Smooth muscle cell (in vitro differentiated cells): ENCODE measurements around the gene TMSB4X. TPM values are rescaled to one million over a fixed set of nuclear protein-coding genes. Genes with fewer than 3 reads are reported as not detected.

Experiments used
- DNase-seq: peaks from one replicate; lab custom pipeline; 2025; ENCODE audit not compliant: unreplicated experiment; lab: John Stamatoyannopoulos, UW
- H2AFZ ChIP-seq: fragments of 200-600 bp; sonication (generic); 2 replicates; pipeline ENCODE4 v1.6.0; 2016; ENCODE audit warnings: antibody characterized with exemption, low read depth, mild to moderate bottlenecking
- H3F3A ChIP-seq: fragments of 200-600 bp; sonication (generic); 2 replicates; pipeline ENCODE4 v1.6.0; 2017; ENCODE audit warnings: antibody characterized with exemption, low read depth
- H3K27ac ChIP-seq: fragments of 200-600 bp; sonication (generic); 2 replicates; pipeline ENCODE4 v1.5.1; 2016; ENCODE audit warnings: low read depth, mild to moderate bottlenecking
- H3K27me3 ChIP-seq: fragments of 200-600 bp; sonication (generic); 2 replicates; pipeline ENCODE4 v1.6.1; 2016; ENCODE audit warnings: low read depth, mild to moderate bottlenecking
- H3K36me3 ChIP-seq: fragments of 200-600 bp; sonication (generic); 2 replicates; pipeline ENCODE4 v1.5.1; 2016; ENCODE audit warnings: low read depth
- H3K4me1 ChIP-seq: fragments of 200-600 bp; sonication (generic); 2 replicates; pipeline ENCODE4 v1.5.1; 2016; ENCODE audit warnings: low read depth
- H3K4me2 ChIP-seq: fragments of 200-600 bp; sonication (generic); 2 replicates; pipeline ENCODE4 v1.6.0; 2016; ENCODE audit warnings: mild to moderate bottlenecking
- H3K4me3 ChIP-seq: fragments of 200-600 bp; sonication (generic); 2 replicates; pipeline ENCODE4 v1.5.1; 2016; ENCODE audit warnings: mild to moderate bottlenecking
- H3K79me2 ChIP-seq: fragments of 200-600 bp; sonication (generic); 2 replicates; pipeline ENCODE4 v1.6.0; 2016; ENCODE audit warnings: low read depth, mild to moderate bottlenecking
- H3K9ac ChIP-seq: fragments of 200-600 bp; sonication (generic); 2 replicates; pipeline ENCODE4 v1.6.0; 2016; ENCODE audit warnings: low read depth
- H3K9me3 ChIP-seq: fragments of 200-600 bp; sonication (generic); replicated peaks from 2 replicates; pipeline ENCODE4 v1.5.1; 2016; ENCODE audit warnings: low read depth
- H4K20me1 ChIP-seq: fragments of 200-600 bp; sonication (generic); 2 replicates; pipeline ENCODE4 v1.6.0; 2016; ENCODE audit warnings: low read depth
- CTCF ChIP-seq: fragments of 200-600 bp; sonication (generic); IDR thresholded peaks from 2 replicates; pipeline ENCODE4 v1.5.1; 2017; ENCODE audit warnings: borderline replicate concordance, mild to moderate bottlenecking, antibody characterized with exemption; ENCODE audit not compliant: insufficient read depth, poor library complexity, severe bottlenecking
- WGBS: methylation state at CpG from one replicate; pipeline ENCODE4 v1.1.7; 2016; ENCODE audit warnings: low lambda C conversion rate; 5-methylcytosine and 5-hydroxymethylcytosine counted together
- polyA plus RNA-seq: library from polyadenylated mRNA; unstranded; fragments of >200 nt; fragmentation: Nextera tagmentation; extraction: Ambion mirVana; gene quantifications from 2 replicates; pipeline ENCODE4 v1.2.1, GENCODE V29; 2016
- total RNA-seq: library from RNA; depleted of rRNA; stranded (reverse); fragments of >200 nt; gene quantifications from 2 replicates; pipeline ENCODE4 v1.2.3, GENCODE V29; 2014

The TMSB4X gene
- total and polyA plus RNA-seq, 2 experiments from 2014 or later = 9,721 to 12,637 TPM

- Histone ChIP-seq H3K4me3 (no peak overlapping the region), H3K9me3 (no peaks in the 10 kb centered on the region), H3K4me1 (peaks cover 7% of the 10 kb centered on the region)
Measured at GRCh38 chrX:12966151-12966550, 8.8 kb upstream of the TMSB4X start.

DNA sequence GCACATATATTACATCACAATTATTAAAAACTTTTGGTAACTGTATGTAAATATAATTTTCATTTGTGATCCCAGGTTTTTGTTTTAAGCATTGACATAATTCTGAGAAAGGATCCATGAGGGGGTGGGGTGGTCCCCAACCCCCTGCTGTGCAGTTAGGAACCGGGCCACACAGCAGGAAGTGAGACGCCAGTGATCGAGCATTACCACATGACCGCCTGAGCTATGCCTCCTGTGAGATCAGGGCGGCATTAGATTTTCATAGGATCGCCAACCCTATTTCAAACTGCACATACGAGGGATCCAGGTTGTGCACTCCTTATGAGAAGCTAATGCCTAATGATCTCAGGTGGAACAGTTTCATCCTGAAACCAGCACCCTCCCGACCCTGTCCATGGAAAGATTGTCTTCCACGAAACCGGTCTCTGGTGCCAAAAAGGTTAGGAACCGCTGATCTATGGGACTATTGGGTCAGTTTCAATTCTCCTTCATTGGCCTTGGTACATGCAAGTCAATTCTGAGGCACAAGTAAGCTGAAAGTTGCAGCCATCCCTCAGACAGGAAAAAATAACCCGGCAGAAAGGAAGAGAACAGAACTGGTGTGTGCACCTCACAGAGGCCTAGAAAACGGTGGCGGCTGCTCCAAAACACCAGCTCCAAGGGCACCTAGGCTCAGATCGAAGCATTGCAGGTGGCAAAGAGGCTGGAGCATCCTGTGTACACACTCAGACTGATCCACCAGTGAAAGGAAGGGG is 7.0 kb upstream of the TMSB4X start:
- 90% methylated on average over 15 of the region's 15 CpGs for WGBS
- H3F3A ChIP-seq = no peaks in the 10 kb centered on the region

More at GRCh38 chrX:12966151-12966550, 8.8 kb upstream of the TMSB4X start:
- TF ChIP-seq CTCF = no peak
- Histone ChIP-seq H3K79me2 (no peaks in the 10 kb centered on the region), H3K27ac (no peak overlapping the region), H3K4me2 (no peak overlapping the region), H3K9ac (no peak overlapping the region), H3K27me3 (no peaks in the 10 kb centered on the region), H3K36me3 (no peaks in the 10 kb centered on the region), H2AFZ (no peak overlapping the region), H4K20me1 (no peaks in the 10 kb centered on the region), H3F3A (no peaks in the 10 kb centered on the region)
- no peak for DNase-seq
- WGBS = 100% methylated on average over 1 of the region's 1 CpG

DNA sequence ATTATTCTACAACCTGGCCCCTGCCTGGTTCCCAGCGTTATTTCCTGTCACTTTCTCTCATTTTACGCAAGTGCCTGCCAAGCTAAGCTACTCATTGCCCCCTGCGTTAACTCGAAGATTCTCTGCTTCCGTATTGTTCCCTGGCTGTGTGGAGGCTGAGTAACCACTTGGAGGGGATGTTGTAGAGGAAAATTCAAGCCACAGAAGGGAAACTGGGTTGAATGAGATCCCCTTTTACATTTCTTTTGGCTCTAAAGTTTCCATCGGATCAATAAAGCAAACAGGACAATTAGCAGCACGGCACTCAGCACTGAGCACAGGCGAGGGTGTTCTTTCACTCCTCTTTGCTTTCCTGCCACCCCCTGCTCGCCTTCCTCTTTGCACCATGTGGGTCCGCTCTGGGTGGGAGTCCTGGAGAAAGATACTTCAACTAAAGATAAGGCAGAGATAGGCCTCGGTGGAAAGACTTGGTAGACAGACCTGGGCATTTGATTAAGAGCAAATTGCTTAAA is 4.2 kb upstream of the TMSB4X start:
- Histone ChIP-seq H3K4me2 (peak overlapping the region; percentile 78), H3K4me3 (no peak overlapping the region), H4K20me1 (peaks cover 7% of the 10 kb centered on the region), H3K36me3 (no peaks in the 10 kb centered on the region), H3K79me2 (peaks cover 17% of the 10 kb centered on the region), H3K9ac (no peak overlapping the region), H3K27me3 (no peaks in the 10 kb centered on the region), H2AFZ (peak overlapping the region; percentile 84), H3F3A (peaks cover 7% of the 10 kb centered on the region), H3K4me1 (peaks cover 14% of the 10 kb centered on the region), H3K27ac (peak overlapping the region; percentile 28), H3K9me3 (no peaks in the 10 kb centered on the region)
- peak; percentile 46 for TF ChIP-seq CTCF
- WGBS = 23% methylated on average over 11 of the region's 11 CpGs
- no peak for DNase-seq

More for the DNA sequence above, 7.0 kb upstream of the TMSB4X start:
- Histone ChIP-seq H4K20me1 (no peaks in the 10 kb centered on the region), H3K9me3 (no peaks in the 10 kb centered on the region), H3K79me2 (no peaks in the 10 kb centered on the region), H3K9ac (no peak overlapping the region), H3K4me3 (no peak overlapping the region), H3K36me3 (no peaks in the 10 kb centered on the region), H2AFZ (no peak overlapping the region), H3K27me3 (no peaks in the 10 kb centered on the region), H3K27ac (no peak overlapping the region), H3K4me2 (no peak overlapping the region), H3K4me1 (peaks cover 10% of the 10 kb centered on the region)
- TF ChIP-seq CTCF = no peak
- DNase-seq = no peak
